HepG2 (cell line): ENCODE results near the gene ZBTB48. TPM values are rescaled to one million over a fixed set of nuclear protein-coding genes. Genes with fewer than 3 reads are reported as not detected.
A peak's percentile ranks its signal among the peaks of the same experiment; 100 is the strongest.

ENCODE experiments used
- AHDC1 ChIP-seq: sonication (generic); formaldehyde crosslinking; IDR thresholded peaks from 2 replicates; pipeline ENCODE4 v1.5.1; 2020; ENCODE audit warnings: mild to moderate bottlenecking, missing genetic modification reagents, borderline replicate concordance
- BHLHE40 ChIP-seq: IDR thresholded peaks from 2 replicates; pipeline ENCODE4 v1.6.1; 2011; ENCODE audit warnings: low read length, improper control_type of control experiment
- BRD4 ChIP-seq: sonication (generic); formaldehyde crosslinking; IDR thresholded peaks from 2 replicates; pipeline ENCODE4 v1.4.0; 2020; ENCODE audit warnings: missing genetic modification reagents
- FOXA3 ChIP-seq: IDR thresholded peaks from 2 replicates; pipeline ENCODE4 v1.6.1; 2016; ENCODE audit warnings: missing genetic modification reagents, missing compliant biosample characterization
- IRF2 ChIP-seq: IDR thresholded peaks from 2 replicates; pipeline ENCODE4 v1.6.1; 2018; ENCODE audit warnings: missing genetic modification reagents, missing compliant biosample characterization
- MAX ChIP-seq: IDR thresholded peaks from 2 replicates; pipeline ENCODE4 v1.6.1; 2012; ENCODE audit warnings: inconsistent platforms
- MBNL3 ChIP-seq: fragments of 250-450 bp; sonication (Bioruptor Pico); conservative IDR thresholded peaks from 2 replicates; pipeline ENCODE4 v1.8.0; 2022; ENCODE audit warnings: mild to moderate bottlenecking, inconsistent platforms
- MEIS1 ChIP-seq: sonication (generic); formaldehyde crosslinking; IDR thresholded peaks from 2 replicates; pipeline ENCODE4 v1.9.0; 2021; ENCODE audit warnings: mild to moderate bottlenecking, missing genetic modification reagents, moderate library complexity, borderline replicate concordance
- PCBP1 ChIP-seq: fragments of 200-400 bp; formaldehyde crosslinking; IDR thresholded peaks from 2 replicates; pipeline ENCODE4 v1.6.1; 2017; ENCODE audit warnings: mild to moderate bottlenecking, low read depth, low read length, borderline replicate concordance
- PHF21A ChIP-seq: sonication (generic); formaldehyde crosslinking; IDR thresholded peaks from 2 replicates; pipeline ENCODE4 v1.5.0; 2020; ENCODE audit warnings: mild to moderate bottlenecking, missing genetic modification reagents
- RARG ChIP-seq: sonication (generic); formaldehyde crosslinking; IDR thresholded peaks from 2 replicates; pipeline ENCODE4 v1.4.0; 2020; ENCODE audit warnings: low read depth, mild to moderate bottlenecking, missing genetic modification reagents
- RXRA ChIP-seq: sonication (generic); formaldehyde crosslinking; IDR thresholded peaks from 2 replicates; pipeline ENCODE4 v1.5.1; 2020; ENCODE audit warnings: missing genetic modification reagents
- SIN3B ChIP-seq: fragments of 150-350 bp; IDR thresholded peaks from 2 replicates; pipeline ENCODE4 v1.6.1; 2014; ENCODE audit warnings: low read length
- TERF1 ChIP-seq: sonication (generic); formaldehyde crosslinking; IDR thresholded peaks from 2 replicates; pipeline ENCODE4 v1.8.0; 2022; ENCODE audit warnings: mild to moderate bottlenecking, missing genetic modification reagents, moderate library complexity
- YY1 ChIP-seq: IDR thresholded peaks from 2 replicates; pipeline ENCODE4 v1.6.1; 2011; ENCODE audit warnings: low read length, low read depth, moderate library complexity, mild to moderate bottlenecking; ENCODE audit not compliant: insufficient read depth, insufficient replicate concordance
- ZMAT5 ChIP-seq: sonication (generic); formaldehyde crosslinking; IDR thresholded peaks from 2 replicates; pipeline ENCODE4 v1.5.0; 2020; ENCODE audit warnings: mild to moderate bottlenecking, low read depth, missing genetic modification reagents, borderline replicate concordance
- ZNF180 ChIP-seq: sonication (generic); formaldehyde crosslinking; IDR thresholded peaks from 2 replicates; pipeline ENCODE4 v1.4.0; 2020; ENCODE audit warnings: low read depth, missing genetic modification reagents, borderline replicate concordance
- ZNF296 ChIP-seq: sonication (generic); formaldehyde crosslinking; conservative IDR thresholded peaks from 2 replicates; pipeline ENCODE4 v1.5.0; 2020; ENCODE audit warnings: mild to moderate bottlenecking, missing genetic modification reagents
- ZNF362 ChIP-seq: sonication (generic); formaldehyde crosslinking; IDR thresholded peaks from 2 replicates; pipeline ENCODE4 v1.4.0; 2020; ENCODE audit warnings: missing genetic modification reagents, mild to moderate bottlenecking, borderline replicate concordance
- ZNF615 ChIP-seq: sonication (generic); formaldehyde crosslinking; IDR thresholded peaks from 2 replicates; pipeline ENCODE4 v1.5.0; 2020; ENCODE audit warnings: mild to moderate bottlenecking, missing genetic modification reagents, borderline replicate concordance
- ZNF768 ChIP-seq: sonication (generic); formaldehyde crosslinking; IDR thresholded peaks from 2 replicates; pipeline ENCODE4 v1.4.0; 2020; ENCODE audit warnings: missing genetic modification reagents
- polyA plus RNA-seq, 8 experiments: library from polyadenylated mRNA; depleted of rRNA in 3 of 8; stranded (reverse) in 7 of 8; unstranded in 1 of 8; fragments of >200 nt; fragmentation: Illumina TruSeq in 4 of 8; extraction: Trizol in 4 of 8; gene quantifications; 2 replicates each; pipeline versions ENCODE4 v1.2.1 to v1.2.3, GENCODE V29; 2011 to 2016; ENCODE audit warnings: low read depth in 4 of 8, missing spikeins in 1 of 8, mixed read lengths in 1 of 8; ENCODE audit not compliant: insufficient read depth in 1 of 8
- total RNA-seq, 5 experiments: library from RNA; depleted of rRNA; stranded (reverse); fragments of >200 nt; fragmentation: Illumina TruSeq; extraction: Trizol; gene quantifications; 2 replicates each; pipeline ENCODE4 v1.2.3, GENCODE V29; 2016; ENCODE audit warnings: low read depth in 1 of 5

Gene ZBTB48
- total and polyA plus RNA-seq, 2 of the 13 experiments (the other 11 are each of a cell fraction or from before 2014, with no cell fraction given) = 13.0 to 17.1 TPM

GRCh38 chr1:6554031-6554906 is 25.5 kb upstream of the ZBTB48 start, which contains the start of gene NOL9 (continued):
- TF ChIP-seq AHDC1 = no peak
- no peak for TF ChIP-seq TERF1 (CRISPR knock-in tag)
- TF ChIP-seq BHLHE40 = no peak
- peak; percentile 74 for TF ChIP-seq BRD4
- peak; percentile 97 for TF ChIP-seq YY1
- TF ChIP-seq MBNL3 (CRISPR knock-in tag) = no peak
- no peak for TF ChIP-seq RARG (CRISPR knock-in tag)
- TF ChIP-seq ZNF180 (CRISPR knock-in tag) = no peak
- TF ChIP-seq ZNF296 (CRISPR knock-in tag) = no peak
- peak; percentile 90 for TF ChIP-seq SIN3B
- TF ChIP-seq ZNF362 = no peak
- TF ChIP-seq MAX = peak; percentile 75
- no peak for TF ChIP-seq MEIS1 (CRISPR knock-in tag)
- TF ChIP-seq IRF2 (CRISPR knock-in tag) = peak; percentile 95
- TF ChIP-seq RXRA (CRISPR knock-in tag) = 0 out of 2 replicates have a peak, but pooled peaks have one; percentile 47
- TF ChIP-seq ZMAT5 (CRISPR knock-in tag) = no peak
- peak; percentile 48 for TF ChIP-seq FOXA3 (CRISPR knock-in tag)
- no peak for TF ChIP-seq PCBP1
- peak; percentile 73 for TF ChIP-seq ZNF768 (CRISPR knock-in tag)
- TF ChIP-seq ZNF615 (CRISPR knock-in tag) = 0 out of 2 replicates have a peak, but pooled peaks have one; percentile 52
- TF ChIP-seq PHF21A (CRISPR knock-in tag) = peak; percentile 71
